Sciatic nerve (tissue), 2 donors: ENCODE measurements around the gene SMTNL1. TPM values are rescaled to one million over a fixed set of nuclear protein-coding genes. Genes with fewer than 3 reads are reported as not detected.

Experiments
- ATAC-seq: fragments of 200-7000 bp; cut with Tn5 transposase; one replicate; pipeline ENCODE4 v1.9.1; 2020; ENCODE audit warnings: mild to moderate bottlenecking, moderate library complexity
- DNase-seq: peaks from one replicate; pipeline ENCODE4 v3.0.0-alpha.2; 2020; ENCODE audit warnings: low spot score
- intact Hi-C: fragments of 100-400 bp; cut with DNase I; formaldehyde crosslinking; loops from one replicate; pipeline ENCODE4 v1.14.2; 2022
- total RNA-seq: library from RNA; stranded (reverse); fragmentation: NEBNext Ultra II Directional; extraction: Animal tissue kit (Norgen Biotek cat#: 25700); gene quantifications from one replicate; pipeline ENCODE4 v1.2.1, GENCODE V29; 2021
- donor health status: DM: no; HTN: no; CAD: no.
- donor health status: DM: no; HTN: no; CAD: no.

Gene SMTNL1
- not detected for total RNA-seq

- no peak for ATAC-seq
- no peak for DNase-seq
- intact Hi-C loops, result no loop called here
Measured at GRCh38 chr11:57536947-57537619, at the start of gene SMTNL1. Gene SMTNL1 (plus strand): TSS chr11:57537595. CDS start chr11:57542643, 5,048 bp downstream.

- DNase-seq, result no peak
- intact Hi-C loops, result no loop called here
- ATAC-seq, result no peak
Measured at GRCh38 chr11:57487920-57488659, 49.3 kb upstream of the SMTNL1 start.

GRCh38 chr11:57490456-57491248 is 46.7 kb upstream of the SMTNL1 start:
- DNase-seq, result no peak
- no peak for ATAC-seq
- intact Hi-C loops, result no loop called here

- intact Hi-C loops, result no loop called here
- ATAC-seq (peak; percentile 46), DNase-seq (no peak)
Measured at GRCh38 chr11:57491371-57492061, 45.9 kb upstream of the SMTNL1 start.

- DNase-seq (peak; percentile 76), ATAC-seq (peak; percentile 68)
- intact Hi-C loops, result no loop called here
Measured at GRCh38 chr11:57493507-57494503, 43.6 kb upstream of the SMTNL1 start.

GRCh38 chr11:57496109-57496820 is 41.1 kb upstream of the SMTNL1 start:
- no peak for DNase-seq
- intact Hi-C loops, result no loop called here
- no peak for ATAC-seq

- no peak for ATAC-seq
- intact Hi-C loops, result no loop called here
Measured at GRCh38 chr11:57497303-57498247, 39.8 kb upstream of the SMTNL1 start.

GRCh38 chr11:57498540-57498939 is 38.9 kb upstream of the SMTNL1 start:
- ATAC-seq (no peak), DNase-seq (no peak)
- intact Hi-C loops, result no loop called here

More at GRCh38 chr11:57497303-57498247, 39.8 kb upstream of the SMTNL1 start:
- no peak for DNase-seq

GRCh38 chr11:57499413-57499982 is 37.9 kb upstream of the SMTNL1 start:
- ATAC-seq (peak; percentile 99), DNase-seq (peak; percentile 98)
- intact Hi-C loops, result no loop called here

GRCh38 chr11:57499983-57500461 is 37.4 kb upstream of the SMTNL1 start:
- ATAC-seq (no peak), DNase-seq (no peak)
- intact Hi-C loops, result no loop called here

- DNase-seq (no peak), ATAC-seq (no peak)
- intact Hi-C loops, result no loop called here
Measured at GRCh38 chr11:57500515-57500914, 36.9 kb upstream of the SMTNL1 start.

- no peak for ATAC-seq
- DNase-seq, result no peak
- intact Hi-C loops, result no loop called here
Measured at GRCh38 chr11:57500926-57501325, 36.5 kb upstream of the SMTNL1 start.

GRCh38 chr11:57501953-57502352 is 35.4 kb upstream of the SMTNL1 start:
- no peak for ATAC-seq
- intact Hi-C loops, result no loop called here
- no peak for DNase-seq

GRCh38 chr11:57502376-57502775 is 35.0 kb upstream of the SMTNL1 start:
- no peak for DNase-seq
- intact Hi-C loops, result no loop called here
- no peak for ATAC-seq

- no peak for ATAC-seq
- no peak for DNase-seq
- intact Hi-C loops, result no loop called here
Measured at GRCh38 chr11:57502870-57503269, 34.5 kb upstream of the SMTNL1 start.

- ATAC-seq (no peak), DNase-seq (no peak)
- intact Hi-C loops, result no loop called here
Measured at GRCh38 chr11:57504511-57504910, 32.9 kb upstream of the SMTNL1 start.
